Esophagus muscularis mucosa (tissue), 4 donors: ENCODE data around the gene SERPINB5.

ENCODE experiments used
- EP300 ChIP-seq: sonication (generic); formaldehyde crosslinking; IDR thresholded peaks from one replicate; pipeline ENCODE4 v1.6.1; 2017; ENCODE audit warnings: antibody characterized with exemption
- POLR2A ChIP-seq: fragments of 450-650 bp; IDR thresholded peaks from one replicate; pipeline ENCODE4 v1.6.1; 2017; ENCODE audit warnings: antibody characterized with exemption, moderate library complexity, mild to moderate bottlenecking, low read depth
- TF ChIP-seq, protein P1 (sequence below), 3 experiments: fragments of 200-600 bp in 2 of 3; fragments of 450-650 bp in 1 of 3; sonication (generic) in 2 of 3; IDR thresholded peaks; one replicate each; pipeline ENCODE4 v1.5.1; 2017 to 2019; ENCODE audit warnings: antibody characterized with exemption in 3 of 3, mild to moderate bottlenecking in 2 of 3, moderate library complexity in 1 of 3

DNA sequence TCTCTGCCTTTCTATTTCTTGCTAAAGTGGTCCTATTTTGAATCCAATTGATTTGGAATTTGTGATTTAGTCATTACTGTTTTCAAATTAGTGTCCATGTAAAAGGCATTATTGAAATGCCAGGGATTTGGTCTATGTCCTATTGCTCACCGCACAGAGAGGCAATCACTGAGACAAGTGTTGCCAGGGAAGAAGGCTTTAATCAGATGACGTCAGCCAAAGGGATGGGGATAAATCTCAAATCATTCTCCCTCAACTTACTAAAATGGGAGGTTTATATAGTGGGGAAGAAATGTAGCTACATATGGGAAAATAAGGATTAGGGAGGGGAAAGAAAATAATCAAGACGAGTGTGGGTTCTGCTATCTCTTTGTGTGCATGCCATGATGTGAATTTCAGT, 75.0 kb downstream of the SERPINB5 start:
- TF ChIP-seq, protein P1, sequence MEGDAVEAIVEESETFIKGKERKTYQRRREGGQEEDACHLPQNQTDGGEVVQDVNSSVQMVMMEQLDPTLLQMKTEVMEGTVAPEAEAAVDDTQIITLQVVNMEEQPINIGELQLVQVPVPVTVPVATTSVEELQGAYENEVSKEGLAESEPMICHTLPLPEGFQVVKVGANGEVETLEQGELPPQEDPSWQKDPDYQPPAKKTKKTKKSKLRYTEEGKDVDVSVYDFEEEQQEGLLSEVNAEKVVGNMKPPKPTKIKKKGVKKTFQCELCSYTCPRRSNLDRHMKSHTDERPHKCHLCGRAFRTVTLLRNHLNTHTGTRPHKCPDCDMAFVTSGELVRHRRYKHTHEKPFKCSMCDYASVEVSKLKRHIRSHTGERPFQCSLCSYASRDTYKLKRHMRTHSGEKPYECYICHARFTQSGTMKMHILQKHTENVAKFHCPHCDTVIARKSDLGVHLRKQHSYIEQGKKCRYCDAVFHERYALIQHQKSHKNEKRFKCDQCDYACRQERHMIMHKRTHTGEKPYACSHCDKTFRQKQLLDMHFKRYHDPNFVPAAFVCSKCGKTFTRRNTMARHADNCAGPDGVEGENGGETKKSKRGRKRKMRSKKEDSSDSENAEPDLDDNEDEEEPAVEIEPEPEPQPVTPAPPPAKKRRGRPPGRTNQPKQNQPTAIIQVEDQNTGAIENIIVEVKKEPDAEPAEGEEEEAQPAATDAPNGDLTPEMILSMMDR (IDR thresholded peaks at IDR 0.05), result no peak
- TF ChIP-seq POLR2A (no peak), EP300 (no peak)
